K562 (cell line): ENCODE results near the gene FABP3. TPM values are rescaled to one million over a fixed set of nuclear protein-coding genes. Genes with fewer than 3 reads are reported as not detected.

Source experiments
- BRCA1 ChIP-seq, 2 experiments: fragments of 450-650 bp in 1 of 2; sonication (generic) in 1 of 2; formaldehyde crosslinking in 1 of 2; IDR thresholded peaks; 2 replicates each; pipeline versions ENCODE4 v1.5.0 to v1.6.1; 2017 to 2020; ENCODE audit warnings: mild to moderate bottlenecking in 1 of 2, missing genetic modification reagents in 1 of 2
- EGR1 ChIP-seq: fragments of 450-650 bp; conservative IDR thresholded peaks from 2 replicates; pipeline ENCODE4 v1.6.1; 2017; ENCODE audit warnings: mild to moderate bottlenecking
- GTF2E2 ChIP-seq: fragments of 200-800 bp; sonication (Bioruptor generic); IDR thresholded peaks from 2 replicates; pipeline ENCODE4 v1.6.1; 2016; ENCODE audit warnings: missing genetic modification characterization, missing compliant biosample characterization
- KLF13 ChIP-seq: fragments of 450-650 bp; IDR thresholded peaks from 2 replicates; pipeline ENCODE4 v1.6.1; 2016; ENCODE audit warnings: missing genetic modification characterization, low read depth, mild to moderate bottlenecking, missing compliant biosample characterization, moderate library complexity, borderline replicate concordance
- MAFG ChIP-seq: fragments of 450-650 bp; conservative IDR thresholded peaks from 2 replicates; pipeline ENCODE4 v1.6.1; 2016; ENCODE audit warnings: missing genetic modification characterization, missing compliant biosample characterization
- TAF9B ChIP-seq: fragments of 450-650 bp; IDR thresholded peaks from 2 replicates; pipeline ENCODE4 v1.6.1; 2018; ENCODE audit warnings: mild to moderate bottlenecking; ENCODE audit not compliant: partially characterized antibody
- polyA plus RNA-seq, 8 experiments: library from polyadenylated mRNA; depleted of rRNA in 4 of 8; stranded (reverse) in 5 of 8; unstranded in 3 of 8; fragments of >200 nt; fragmentation: Nextera tagmentation in 2 of 8; fragmentation: Illumina TruSeq in 1 of 8; extraction: Ambion mirVana in 2 of 8; extraction: Trizol in 1 of 8; gene quantifications; 2 replicates each; pipeline versions ENCODE4 v1.2.1 to v1.2.3, GENCODE V29; 2011 to 2014; ENCODE audit warnings: inconsistent platforms in 1 of 8, missing spikeins in 1 of 8
- total RNA-seq, 7 experiments: library from RNA; depleted of rRNA in 6 of 7; stranded (reverse); fragments of >200 nt in 6 of 7; fragmentation: Illumina TruSeq in 2 of 7; extraction: Trizol in 2 of 7; gene quantifications; 2 replicates each; pipeline versions ENCODE4 v1.2.1 to v1.2.3, GENCODE V29; 2011 to 2021; ENCODE audit warnings: low replicate concordance in 1 of 7
- TF ChIP-seq, protein P1 (sequence below), 2 experiments: fragments of 200-800 bp in 1 of 2; sonication (Bioruptor generic) in 1 of 2; sonication (generic) in 1 of 2; formaldehyde crosslinking in 1 of 2; IDR thresholded peaks in 1 of 2; conservative IDR thresholded peaks in 1 of 2; 2 replicates each; pipeline versions ENCODE4 v1.5.0 to v1.6.1; 2016 to 2020; ENCODE audit warnings: missing compliant biosample characterization in 1 of 2, missing genetic modification characterization in 1 of 2, missing genetic modification reagents in 1 of 2
- TF ChIP-seq, protein P2 (sequence below): fragments of 250-450 bp; sonication (Bioruptor Pico); IDR thresholded peaks from 2 replicates; pipeline ENCODE4 v1.4.0; 2020
- TF ChIP-seq, protein P3 (sequence below): fragments of 450-650 bp; IDR thresholded peaks from 2 replicates; pipeline ENCODE4 v1.6.1; 2018; ENCODE audit warnings: mild to moderate bottlenecking, low read depth; ENCODE audit not compliant: partially characterized antibody
- TF ChIP-seq, protein P4 (sequence below), 2 experiments: fragments of 450-650 bp; conservative IDR thresholded peaks; 2 replicates each; pipeline ENCODE4 v1.6.1; 2017; ENCODE audit warnings: mild to moderate bottlenecking in 2 of 2, moderate library complexity in 2 of 2

Gene FABP3
- total and polyA plus RNA-seq, 9 of the 15 experiments (the other 6 are each of a cell fraction or from before 2014, with no cell fraction given) = 0.22 TPM; not detected in 8

DNA sequence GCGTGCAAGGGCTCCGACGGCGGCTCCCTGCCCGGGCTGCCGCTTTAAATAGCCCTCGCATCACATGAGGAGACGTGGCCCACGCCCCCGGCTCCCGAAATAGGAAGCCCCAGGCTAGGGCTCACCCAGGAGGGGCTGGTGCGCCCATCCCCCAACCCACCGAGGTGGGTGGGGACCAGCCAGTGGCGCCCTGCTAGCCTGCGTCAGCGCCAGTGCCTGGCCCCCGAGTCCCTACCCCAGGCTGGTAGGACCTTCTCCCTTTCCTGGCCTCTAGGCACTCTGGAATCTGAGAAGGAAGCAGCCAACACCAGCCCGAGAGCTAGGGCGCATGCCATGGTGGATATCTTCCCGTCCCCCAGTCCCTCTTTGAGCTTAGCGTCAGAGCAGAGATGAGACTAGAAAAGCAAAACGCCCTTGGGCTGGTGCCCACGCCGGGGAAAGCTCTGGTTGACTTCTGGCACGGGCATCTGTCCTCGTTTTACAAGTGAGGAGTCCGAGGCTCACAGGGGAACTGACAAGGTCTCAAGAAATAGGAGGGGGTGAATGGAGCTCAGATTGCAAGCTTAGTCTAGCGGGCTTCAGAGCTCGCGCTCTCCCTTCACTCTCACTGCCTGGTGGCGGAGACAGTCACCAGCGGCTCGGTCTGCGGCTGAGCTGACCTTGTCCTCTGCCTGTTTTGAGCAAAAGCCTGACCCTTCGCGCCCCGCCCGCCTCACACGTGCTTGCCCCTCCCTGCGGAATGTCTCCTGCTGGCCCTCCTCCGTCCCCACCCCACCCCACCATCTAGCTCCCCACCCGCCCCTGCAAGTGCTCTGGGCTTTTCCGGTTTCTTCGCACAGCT lies at the start of gene FABP3 (continued):
- TF ChIP-seq GTF2E2 (no peak), TAF9B (no peak), EGR1 (0 out of 2 replicates have a peak, but pooled peaks have one; percentile 12), KLF13 (tag) (no peak), BRCA1 (IDR thresholded peaks at IDR 0.05) (no peak), BRCA1 (CRISPR knock-in tag; IDR thresholded peaks at IDR 0.05) (no peak), MAFG (tag) (no peak)
- TF ChIP-seq, protein P1, sequence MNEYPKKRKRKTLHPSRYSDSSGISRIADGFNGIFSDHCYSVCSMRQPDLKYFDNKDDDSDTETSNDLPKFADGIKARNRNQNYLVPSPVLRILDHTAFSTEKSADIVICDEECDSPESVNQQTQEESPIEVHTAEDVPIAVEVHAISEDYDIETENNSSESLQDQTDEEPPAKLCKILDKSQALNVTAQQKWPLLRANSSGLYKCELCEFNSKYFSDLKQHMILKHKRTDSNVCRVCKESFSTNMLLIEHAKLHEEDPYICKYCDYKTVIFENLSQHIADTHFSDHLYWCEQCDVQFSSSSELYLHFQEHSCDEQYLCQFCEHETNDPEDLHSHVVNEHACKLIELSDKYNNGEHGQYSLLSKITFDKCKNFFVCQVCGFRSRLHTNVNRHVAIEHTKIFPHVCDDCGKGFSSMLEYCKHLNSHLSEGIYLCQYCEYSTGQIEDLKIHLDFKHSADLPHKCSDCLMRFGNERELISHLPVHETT (CRISPR knock-in tag; conservative IDR thresholded peaks at IDR 0.05 in 1 of 2, IDR thresholded peaks at IDR 0.05 in 1 of 2) = no peak
- TF ChIP-seq, protein P2, sequence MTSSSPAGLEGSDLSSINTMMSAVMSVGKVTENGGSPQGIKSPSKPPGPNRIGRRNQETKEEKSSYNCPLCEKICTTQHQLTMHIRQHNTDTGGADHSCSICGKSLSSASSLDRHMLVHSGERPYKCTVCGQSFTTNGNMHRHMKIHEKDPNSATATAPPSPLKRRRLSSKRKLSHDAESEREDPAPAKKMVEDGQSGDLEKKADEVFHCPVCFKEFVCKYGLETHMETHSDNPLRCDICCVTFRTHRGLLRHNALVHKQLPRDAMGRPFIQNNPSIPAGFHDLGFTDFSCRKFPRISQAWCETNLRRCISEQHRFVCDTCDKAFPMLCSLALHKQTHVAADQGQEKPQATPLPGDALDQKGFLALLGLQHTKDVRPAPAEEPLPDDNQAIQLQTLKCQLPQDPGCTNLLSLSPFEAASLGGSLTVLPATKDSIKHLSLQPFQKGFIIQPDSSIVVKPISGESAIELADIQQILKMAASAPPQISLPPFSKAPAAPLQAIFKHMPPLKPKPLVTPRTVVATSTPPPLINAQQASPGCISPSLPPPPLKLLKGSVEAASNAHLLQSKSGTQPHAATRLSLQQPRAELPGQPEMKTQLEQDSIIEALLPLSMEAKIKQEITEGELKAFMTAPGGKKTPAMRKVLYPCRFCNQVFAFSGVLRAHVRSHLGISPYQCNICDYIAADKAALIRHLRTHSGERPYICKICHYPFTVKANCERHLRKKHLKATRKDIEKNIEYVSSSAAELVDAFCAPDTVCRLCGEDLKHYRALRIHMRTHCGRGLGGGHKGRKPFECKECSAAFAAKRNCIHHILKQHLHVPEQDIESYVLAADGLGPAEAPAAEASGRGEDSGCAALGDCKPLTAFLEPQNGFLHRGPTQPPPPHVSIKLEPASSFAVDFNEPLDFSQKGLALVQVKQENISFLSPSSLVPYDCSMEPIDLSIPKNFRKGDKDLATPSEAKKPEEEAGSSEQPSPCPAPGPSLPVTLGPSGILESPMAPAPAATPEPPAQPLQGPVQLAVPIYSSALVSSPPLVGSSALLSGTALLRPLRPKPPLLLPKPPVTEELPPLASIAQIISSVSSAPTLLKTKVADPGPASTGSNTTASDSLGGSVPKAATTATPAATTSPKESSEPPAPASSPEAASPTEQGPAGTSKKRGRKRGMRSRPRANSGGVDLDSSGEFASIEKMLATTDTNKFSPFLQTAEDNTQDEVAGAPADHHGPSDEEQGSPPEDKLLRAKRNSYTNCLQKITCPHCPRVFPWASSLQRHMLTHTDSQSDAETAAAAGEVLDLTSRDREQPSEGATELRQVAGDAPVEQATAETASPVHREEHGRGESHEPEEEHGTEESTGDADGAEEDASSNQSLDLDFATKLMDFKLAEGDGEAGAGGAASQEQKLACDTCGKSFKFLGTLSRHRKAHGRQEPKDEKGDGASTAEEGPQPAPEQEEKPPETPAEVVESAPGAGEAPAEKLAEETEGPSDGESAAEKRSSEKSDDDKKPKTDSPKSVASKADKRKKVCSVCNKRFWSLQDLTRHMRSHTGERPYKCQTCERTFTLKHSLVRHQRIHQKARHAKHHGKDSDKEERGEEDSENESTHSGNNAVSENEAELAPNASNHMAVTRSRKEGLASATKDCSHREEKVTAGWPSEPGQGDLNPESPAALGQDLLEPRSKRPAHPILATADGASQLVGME (CRISPR knock-in tag) = no peak
- TF ChIP-seq, protein P3, sequence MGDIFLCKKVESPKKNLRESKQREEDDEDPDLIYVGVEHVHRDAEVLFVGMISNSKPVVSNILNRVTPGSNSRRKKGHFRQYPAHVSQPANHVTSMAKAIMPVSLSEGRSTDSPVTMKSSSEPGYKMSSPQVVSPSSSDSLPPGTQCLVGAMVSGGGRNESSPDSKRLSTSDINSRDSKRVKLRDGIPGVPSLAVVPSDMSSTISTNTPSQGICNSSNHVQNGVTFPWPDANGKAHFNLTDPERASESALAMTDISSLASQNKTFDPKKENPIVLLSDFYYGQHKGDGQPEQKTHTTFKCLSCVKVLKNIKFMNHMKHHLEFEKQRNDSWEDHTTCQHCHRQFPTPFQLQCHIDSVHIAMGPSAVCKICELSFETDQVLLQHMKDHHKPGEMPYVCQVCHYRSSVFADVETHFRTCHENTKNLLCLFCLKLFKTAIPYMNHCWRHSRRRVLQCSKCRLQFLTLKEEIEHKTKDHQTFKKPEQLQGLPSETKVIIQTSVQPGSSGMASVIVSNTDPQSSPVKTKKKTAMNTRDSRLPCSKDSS = no peak
- TF ChIP-seq, protein P4, sequence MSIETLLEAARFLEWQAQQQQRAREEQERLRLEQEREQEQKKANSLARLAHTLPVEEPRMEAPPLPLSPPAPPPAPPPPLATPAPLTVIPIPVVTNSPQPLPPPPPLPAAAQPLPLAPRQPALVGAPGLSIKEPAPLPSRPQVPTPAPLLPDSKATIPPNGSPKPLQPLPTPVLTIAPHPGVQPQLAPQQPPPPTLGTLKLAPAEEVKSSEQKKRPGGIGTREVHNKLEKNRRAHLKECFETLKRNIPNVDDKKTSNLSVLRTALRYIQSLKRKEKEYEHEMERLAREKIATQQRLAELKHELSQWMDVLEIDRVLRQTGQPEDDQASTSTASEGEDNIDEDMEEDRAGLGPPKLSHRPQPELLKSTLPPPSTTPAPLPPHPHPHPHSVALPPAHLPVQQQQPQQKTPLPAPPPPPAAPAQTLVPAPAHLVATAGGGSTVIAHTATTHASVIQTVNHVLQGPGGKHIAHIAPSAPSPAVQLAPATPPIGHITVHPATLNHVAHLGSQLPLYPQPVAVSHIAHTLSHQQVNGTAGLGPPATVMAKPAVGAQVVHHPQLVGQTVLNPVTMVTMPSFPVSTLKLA (conservative IDR thresholded peaks at IDR 0.05) = peak; percentile 49 to 68; a peak in 2 of 4 replicates
